GM12872 (cell line): ENCODE results near the gene PRDM16.

Experiments used
- CTCF ChIP-seq: IDR thresholded peaks from 3 replicates; pipeline ENCODE4 v1.5.1; 2011; ENCODE audit warnings: low read depth, mild to moderate bottlenecking, low read length, moderate library complexity; ENCODE audit not compliant: insufficient read depth

The PRDM16 gene

GRCh38 chr1:3410142-3410925, 341.3 kb downstream of the PRDM16 start:
- no peak for TF ChIP-seq CTCF

- no peak for TF ChIP-seq CTCF
Observed at GRCh38 chr1:3411806-3412205, 342.8 kb downstream of the PRDM16 start.

- no peak for TF ChIP-seq CTCF
Observed at GRCh38 chr1:3412376-3412775, 343.4 kb downstream of the PRDM16 start.

GRCh38 chr1:3413975-3414710, 345.1 kb downstream of the PRDM16 start:
- TF ChIP-seq CTCF = no peak

- TF ChIP-seq CTCF = no peak
Observed at GRCh38 chr1:3415260-3416090, 346.5 kb downstream of the PRDM16 start.

GRCh38 chr1:3417082-3417739, 348.2 kb downstream of the PRDM16 start:
- TF ChIP-seq CTCF = peak; percentile 39; the same call in 2 of the 3 replicates
